HS-5 (cell line): Measurements from ENCODE around the gene MPV17L2.

Experiments
- DNase-seq: peaks from one replicate; pipeline ENCODE4 v3.0.0-alpha.2; 2012; ENCODE audit warnings: low read depth

The MPV17L2 gene

GRCh38 chr19:18245297-18245696 lies 52.3 kb downstream of the MPV17L2 start:
- no peak for DNase-seq
